GM18505 (cell line): Measurements from ENCODE around the gene NDUFA1.
A peak's percentile ranks its signal among the peaks of the same experiment; 100 is the strongest.
"Not testable (repeated sequence)": the region's sequence is repeated elsewhere in the genome, so short reads cannot be mapped to it uniquely, and the experiment has no call there.

Source experiments
- ATAC-seq: cut with Tn5 transposase; IDR thresholded peaks from one replicate; pipeline ENCODE4 v1.9.1; 2021; ENCODE audit not compliant: unreplicated experiment
- POLR2A ChIP-seq: IDR thresholded peaks from 4 replicates; pipeline ENCODE4 v1.6.1; 2011; ENCODE audit warnings: borderline replicate concordance; ENCODE audit not compliant: insufficient read depth, insufficient read length; ENCODE audit errors: extremely low read depth

Gene NDUFA1

GRCh38 chrX:119871599-119872395 lies at the start of gene NDUFA1, which contains the start of gene RNF113A:
TSS of gene NDUFA1 (plus strand) at chrX:119871832. CDS start at chrX:119871912, 80 bp downstream.
TSS of gene RNF113A (minus strand) at chrX:119871733. CDS start at chrX:119871613, 120 bp downstream.
- peak; percentile 87 for ATAC-seq
- peak; percentile 81 for TF ChIP-seq POLR2A

- ATAC-seq = not testable (repeated sequence)
These were observed 47.4 kb upstream of the NDUFA1 start for GRCh38 chrX:119824221-119824620.

GRCh38 chrX:119826399-119826959 lies 45.2 kb upstream of the NDUFA1 start:
- no peak for ATAC-seq
- no peak for TF ChIP-seq POLR2A

DNA sequence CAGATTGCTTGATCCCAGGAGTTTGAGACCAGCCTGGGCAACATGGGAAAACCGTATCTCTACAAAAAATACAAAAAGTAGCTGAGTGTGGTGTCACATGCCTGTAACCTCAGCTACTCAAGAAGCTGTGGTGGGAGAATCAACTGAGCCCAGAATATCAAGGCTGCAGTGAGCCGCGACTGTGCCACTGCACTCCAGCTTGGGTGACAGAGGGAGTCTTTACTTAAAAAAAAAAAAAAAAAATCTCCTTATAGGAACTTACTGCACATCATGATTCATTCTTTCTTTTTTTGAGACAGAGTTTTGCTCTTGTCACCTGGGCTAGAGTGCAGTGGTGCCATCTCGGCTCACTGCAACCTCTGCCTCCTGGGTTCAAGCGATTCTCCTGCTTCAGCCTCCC lies 43.2 kb upstream of the NDUFA1 start:
- TF ChIP-seq POLR2A = no peak
- no peak for ATAC-seq

DNA sequence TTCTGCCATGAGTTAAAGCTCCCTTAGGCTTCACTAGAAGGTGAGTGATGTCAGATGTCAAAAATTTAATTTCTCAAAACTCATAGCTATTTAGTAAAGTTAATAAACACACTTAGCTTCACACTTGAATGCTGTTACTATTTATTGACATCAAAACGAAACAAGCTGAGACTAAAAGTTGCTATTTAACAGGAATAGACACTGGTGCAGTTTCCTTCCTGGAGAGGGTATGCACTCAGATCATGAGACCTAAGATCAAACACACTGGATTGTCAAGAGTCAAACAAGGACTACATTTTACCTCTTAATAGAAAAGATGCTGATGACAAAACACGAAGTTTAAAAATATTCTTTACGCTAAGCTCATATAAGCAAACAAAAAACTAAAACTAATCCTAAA lies 37.7 kb upstream of the NDUFA1 start:
- ATAC-seq = no peak
- TF ChIP-seq POLR2A = no peak

GRCh38 chrX:119852382-119853353 lies 19.0 kb upstream of the NDUFA1 start, which contains the start of gene UPF3B:
TSS of gene UPF3B (minus strand) at chrX:119852963. CDS start at chrX:119852928, 35 bp downstream.
- peak; percentile 71 for TF ChIP-seq POLR2A
- ATAC-seq = peak; percentile 93

- no peak for ATAC-seq
- no peak for TF ChIP-seq POLR2A
These were observed 18.2 kb upstream of the NDUFA1 start for GRCh38 chrX:119853444-119853843.

GRCh38 chrX:119870626-119871131 lies 953 bp upstream of the NDUFA1 start:
- no peak for TF ChIP-seq POLR2A
- ATAC-seq = peak; percentile 14

DNA sequence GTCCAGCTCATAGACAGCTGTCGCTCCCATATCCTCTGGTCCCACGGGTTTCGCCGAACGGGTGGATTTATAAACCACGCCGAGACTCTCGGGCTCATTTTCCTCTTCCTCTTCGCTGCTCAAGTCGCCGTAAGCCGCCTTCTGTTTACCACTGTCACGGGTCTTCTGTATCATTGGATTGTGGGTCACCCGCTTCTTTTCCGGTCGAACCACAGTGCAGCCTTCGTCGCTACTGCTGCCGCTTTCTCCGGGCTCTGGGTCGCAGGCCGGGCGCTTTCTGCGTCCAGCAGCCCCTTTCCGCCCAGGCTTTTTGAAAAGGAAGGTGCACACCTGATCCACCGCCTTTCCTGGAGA lies 410 bp upstream of the NDUFA1 start:
- ATAC-seq = peak; percentile 43
- TF ChIP-seq POLR2A = no peak

GRCh38 chrX:119878740-119879139 lies 7.1 kb downstream of the NDUFA1 start:
- ATAC-seq = no peak
- TF ChIP-seq POLR2A = no peak

- no peak for ATAC-seq
- TF ChIP-seq POLR2A = no peak
These were observed 8.4 kb downstream of the NDUFA1 start for GRCh38 chrX:119880076-119880475.

GRCh38 chrX:119880552-119881437 lies 9.2 kb downstream of the NDUFA1 start:
- ATAC-seq = peak; percentile 97
- TF ChIP-seq POLR2A = no peak
